Dedifferentiated amniotic fluid mesenchymal stem cell (primary cell): ENCODE measurements around the gene CHRNA10.
A peak's percentile ranks its signal among the peaks of the same experiment; 100 is the strongest.
"Not testable (repeated sequence)": the region's sequence is repeated elsewhere in the genome, so short reads cannot be mapped to it uniquely, and the experiment has no call there.

Experiments
- DNase-seq: peaks from one replicate; pipeline ENCODE4 v3.0.0-alpha.2; 2016; ENCODE audit errors: extremely low spot score

Gene CHRNA10

GRCh38 chr11:3665336-3666022 lies 5.7 kb downstream of the CHRNA10 start:
- DNase-seq = no peak

GRCh38 chr11:3664032-3664630 lies 7.1 kb downstream of the CHRNA10 start:
- DNase-seq = no peak

GRCh38 chr11:3662856-3663255 lies 8.3 kb downstream of the CHRNA10 start:
- no peak for DNase-seq

- no peak for DNase-seq
Observed at GRCh38 chr11:3660960-3661359, 10.2 kb downstream of the CHRNA10 start.

GRCh38 chr11:3659595-3660515 lies 11.3 kb downstream of the CHRNA10 start:
- DNase-seq = no peak

- no peak for DNase-seq
Observed at GRCh38 chr11:3658252-3658651, 12.9 kb downstream of the CHRNA10 start.

GRCh38 chr11:3657331-3657730 lies 13.9 kb downstream of the CHRNA10 start:
- DNase-seq = not testable (repeated sequence)

GRCh38 chr11:3655547-3655946 lies 15.6 kb downstream of the CHRNA10 start:
- no peak for DNase-seq

GRCh38 chr11:3652514-3652913 lies 18.7 kb downstream of the CHRNA10 start:
- DNase-seq = not testable (repeated sequence)

GRCh38 chr11:3649374-3649773 lies 21.8 kb downstream of the CHRNA10 start:
- DNase-seq = not testable (repeated sequence)

GRCh38 chr11:3648843-3649242 lies 22.3 kb downstream of the CHRNA10 start:
- not testable (repeated sequence) for DNase-seq

- no peak for DNase-seq
Observed at GRCh38 chr11:3645552-3645951, 25.6 kb downstream of the CHRNA10 start.

GRCh38 chr11:3644817-3645235 lies 26.4 kb downstream of the CHRNA10 start, which contains the start of gene ART1:
Gene ART1 (plus strand): TSS chr11:3645128. CDS start chr11:3659214, 14,086 bp downstream.
- no peak for DNase-seq

GRCh38 chr11:3643102-3643546 lies 28.1 kb downstream of the CHRNA10 start:
- DNase-seq = not testable (repeated sequence)

- DNase-seq = peak; percentile 52
Observed at GRCh38 chr11:3642071-3642951, 28.9 kb downstream of the CHRNA10 start.

- DNase-seq = no peak
Observed at GRCh38 chr11:3641701-3642070, 29.5 kb downstream of the CHRNA10 start, which contains the start of gene ART5. Gene ART5 (minus strand): TSS chr11:3641992. CDS start chr11:3641862, 130 bp downstream.

- DNase-seq = no peak
Observed at GRCh38 chr11:3641191-3641590, 30.0 kb downstream of the CHRNA10 start.

- no peak for DNase-seq
Observed at GRCh38 chr11:3639841-3640240, 31.3 kb downstream of the CHRNA10 start.

GRCh38 chr11:3638513-3638912 lies 32.7 kb downstream of the CHRNA10 start:
- DNase-seq = no peak

GRCh38 chr11:3637201-3637600 lies 34.0 kb downstream of the CHRNA10 start:
- DNase-seq = no peak
